Kidney capillary endothelial cell (primary cell): Measurements from ENCODE around the gene HOXD9.

Source experiments
- DNase-seq: peaks from one replicate; pipeline ENCODE4 v3.0.0-alpha.2; 2018; ENCODE audit warnings: low spot score

The HOXD9 gene

GRCh38 chr2:176122683-176123410, at the start of gene HOXD9:
Gene HOXD9 (plus strand): TSS chr2:176122719. CDS start chr2:176122769, 50 bp downstream.
- peak; percentile 67 for DNase-seq

GRCh38 chr2:176072951-176073904, 49.3 kb upstream of the HOXD9 start:
- DNase-seq: no peak

GRCh38 chr2:176074919-176075425, 47.5 kb upstream of the HOXD9 start:
- no peak for DNase-seq

- no peak for DNase-seq
Observed at GRCh38 chr2:176075481-176075880, 47.0 kb upstream of the HOXD9 start.

GRCh38 chr2:176076063-176076462, 46.5 kb upstream of the HOXD9 start:
- DNase-seq: no peak

- DNase-seq: no peak
Observed at GRCh38 chr2:176076796-176077195, 45.7 kb upstream of the HOXD9 start.

- DNase-seq: no peak
Observed at GRCh38 chr2:176078541-176079284, 43.8 kb upstream of the HOXD9 start.

- DNase-seq: no peak
Observed at GRCh38 chr2:176079285-176079830, 43.2 kb upstream of the HOXD9 start.

GRCh38 chr2:176079831-176080539, 42.5 kb upstream of the HOXD9 start:
- DNase-seq: no peak

- no peak for DNase-seq
Observed at GRCh38 chr2:176080540-176081375, 41.8 kb upstream of the HOXD9 start.

GRCh38 chr2:176081376-176081836, 41.1 kb upstream of the HOXD9 start:
- no peak for DNase-seq

GRCh38 chr2:176081837-176082524, 40.5 kb upstream of the HOXD9 start:
- DNase-seq: no peak

- DNase-seq: no peak
Observed at GRCh38 chr2:176082525-176082823, 40.0 kb upstream of the HOXD9 start.

- DNase-seq: no peak
Observed at GRCh38 chr2:176082824-176083751, 39.4 kb upstream of the HOXD9 start.

GRCh38 chr2:176083796-176084261, 38.7 kb upstream of the HOXD9 start, which contains the start of gene EVX2:
Gene EVX2 (minus strand): TSS chr2:176083962. CDS start chr2:176083776, 186 bp downstream.
- DNase-seq: no peak

- no peak for DNase-seq
Observed at GRCh38 chr2:176084611-176085119, 37.9 kb upstream of the HOXD9 start.

GRCh38 chr2:176085120-176085788, 37.3 kb upstream of the HOXD9 start:
- no peak for DNase-seq
